Heart left ventricle (tissue), 13 donors: ENCODE results near the gene LMTK3.

Source experiments
- POLR2A ChIP-seq, 2 donors: fragments of 450-650 bp; IDR thresholded peaks; one replicate each; pipeline ENCODE4 v1.6.1; 2017; ENCODE audit warnings: antibody characterized with exemption in 2 of 2, mild to moderate bottlenecking in 2 of 2, moderate library complexity in 2 of 2
- TF ChIP-seq, protein P1 (sequence below), 12 donors: fragments of 200-600 bp; sonication (generic) in 4 of 12; IDR thresholded peaks; one replicate each; pipeline versions ENCODE4 v1.5.0 to v1.8.0; 2018 to 2022; ENCODE audit warnings: antibody characterized with exemption in 12 of 12, mild to moderate bottlenecking in 5 of 12
- donor health status: ischemic (EF 13 %, LVEDD 7.1; RV severe dilation, severe dysfunction).
- donor health status: DM: no; HTN: yes; CAD: no.
- donor health status: DM: no; HTN: no; CAD: no.
- donor health status: ischemic (EF 25% LVEDD 6.9; RV normal size, moderate dysfunction).
- donor health status: ischemic (EF 25% LVEDD 5.7; RV mildly dilated, moderate dysfunction).
- donor health status: ischemic (EF 35%, LVEDD 5.7; RV mildly dilated, moderate dysfunction).
- donor health status: nonischemic (EF 11% LVEDD 7.7; RV severe dilation, severe dysfunction).
- donor health status: DM: yes; HTN: yes; CAD: no.
- donor health status: PGD.
- donor health status: ischemic (EF 29% LVEDD 5.4; RV normal size, mild dysfunction).
- donor health status: nonischemic (EF 23%, LVEDD 6.1; RV moderate dilation, normal function).

DNA sequence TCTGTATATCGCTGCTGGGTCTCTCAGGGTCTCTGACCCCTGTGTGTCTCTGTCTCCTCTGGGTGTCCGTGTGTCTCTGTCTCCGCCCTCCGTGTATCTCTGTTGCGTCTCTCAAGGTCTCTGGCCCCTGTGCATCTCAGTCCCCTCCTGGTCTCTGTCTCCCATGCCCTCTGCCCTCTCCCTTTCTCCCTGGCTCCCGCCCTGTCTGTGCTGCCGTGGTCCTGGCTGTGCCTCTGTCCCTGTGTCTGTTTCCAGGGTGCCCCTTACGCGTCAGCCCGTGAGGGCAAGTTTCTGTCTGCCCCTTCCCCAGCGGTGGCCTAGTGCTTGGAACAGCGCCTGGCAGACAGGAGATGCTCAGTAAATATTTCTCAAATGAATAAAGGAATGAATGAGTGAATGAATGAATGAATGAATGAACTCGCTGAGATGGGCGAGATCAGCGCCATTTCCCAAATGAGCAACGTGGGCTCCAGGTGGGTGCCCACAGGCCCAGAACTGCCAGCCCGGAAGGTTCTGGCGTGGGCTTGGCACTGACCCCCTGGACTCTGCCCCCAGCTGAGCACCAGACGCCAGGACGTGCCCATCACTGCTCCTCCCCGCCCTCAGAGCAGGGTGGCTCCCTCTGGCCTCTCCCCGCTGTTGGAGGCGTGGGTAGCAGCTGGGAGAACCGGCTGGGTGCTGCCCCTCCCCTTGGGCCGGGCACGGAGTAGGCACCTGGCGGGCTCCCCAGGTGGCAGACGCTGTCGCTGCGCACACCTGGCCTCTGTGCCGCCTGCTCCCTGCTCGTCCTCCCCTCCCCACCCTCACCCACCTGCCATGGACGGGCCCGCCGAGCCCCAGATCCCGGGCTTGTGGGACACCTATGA, 40.0 kb upstream of the LMTK3 start, which contains the start of gene SULT2B1:
- TF ChIP-seq, protein P1, sequence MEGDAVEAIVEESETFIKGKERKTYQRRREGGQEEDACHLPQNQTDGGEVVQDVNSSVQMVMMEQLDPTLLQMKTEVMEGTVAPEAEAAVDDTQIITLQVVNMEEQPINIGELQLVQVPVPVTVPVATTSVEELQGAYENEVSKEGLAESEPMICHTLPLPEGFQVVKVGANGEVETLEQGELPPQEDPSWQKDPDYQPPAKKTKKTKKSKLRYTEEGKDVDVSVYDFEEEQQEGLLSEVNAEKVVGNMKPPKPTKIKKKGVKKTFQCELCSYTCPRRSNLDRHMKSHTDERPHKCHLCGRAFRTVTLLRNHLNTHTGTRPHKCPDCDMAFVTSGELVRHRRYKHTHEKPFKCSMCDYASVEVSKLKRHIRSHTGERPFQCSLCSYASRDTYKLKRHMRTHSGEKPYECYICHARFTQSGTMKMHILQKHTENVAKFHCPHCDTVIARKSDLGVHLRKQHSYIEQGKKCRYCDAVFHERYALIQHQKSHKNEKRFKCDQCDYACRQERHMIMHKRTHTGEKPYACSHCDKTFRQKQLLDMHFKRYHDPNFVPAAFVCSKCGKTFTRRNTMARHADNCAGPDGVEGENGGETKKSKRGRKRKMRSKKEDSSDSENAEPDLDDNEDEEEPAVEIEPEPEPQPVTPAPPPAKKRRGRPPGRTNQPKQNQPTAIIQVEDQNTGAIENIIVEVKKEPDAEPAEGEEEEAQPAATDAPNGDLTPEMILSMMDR (IDR thresholded peaks at IDR 0.05), result no peak
- no peak for TF ChIP-seq POLR2A (IDR thresholded peaks at IDR 0.05)
